ENCODE measurements around the gene POLE2.
"Not testable (repeated sequence)": the region's sequence is repeated elsewhere in the genome, so short reads cannot be mapped to it uniquely, and the experiment has no call there.

The POLE2 gene

DNA sequence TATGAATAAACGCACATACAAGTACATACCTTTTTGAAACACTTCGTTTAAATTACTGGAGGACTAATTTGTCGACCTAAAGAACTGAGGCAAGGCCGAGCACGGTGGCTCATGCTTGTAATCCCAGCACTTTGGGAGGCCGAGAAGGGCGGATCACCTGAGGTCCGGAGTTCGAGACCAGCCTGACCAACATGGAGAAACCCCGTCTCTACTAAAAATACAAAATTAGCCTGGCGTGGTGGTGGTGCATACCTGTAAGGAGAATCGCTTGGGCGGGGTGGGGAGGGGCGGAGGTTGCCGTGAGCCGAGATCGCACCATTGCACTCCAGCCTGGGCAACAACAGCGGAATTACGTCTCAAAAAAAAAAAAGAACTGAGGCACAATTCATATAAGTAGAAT is 68.7 kb downstream of the POLE2 start:
- FAIRE-seq = not testable (repeated sequence)

DNA sequence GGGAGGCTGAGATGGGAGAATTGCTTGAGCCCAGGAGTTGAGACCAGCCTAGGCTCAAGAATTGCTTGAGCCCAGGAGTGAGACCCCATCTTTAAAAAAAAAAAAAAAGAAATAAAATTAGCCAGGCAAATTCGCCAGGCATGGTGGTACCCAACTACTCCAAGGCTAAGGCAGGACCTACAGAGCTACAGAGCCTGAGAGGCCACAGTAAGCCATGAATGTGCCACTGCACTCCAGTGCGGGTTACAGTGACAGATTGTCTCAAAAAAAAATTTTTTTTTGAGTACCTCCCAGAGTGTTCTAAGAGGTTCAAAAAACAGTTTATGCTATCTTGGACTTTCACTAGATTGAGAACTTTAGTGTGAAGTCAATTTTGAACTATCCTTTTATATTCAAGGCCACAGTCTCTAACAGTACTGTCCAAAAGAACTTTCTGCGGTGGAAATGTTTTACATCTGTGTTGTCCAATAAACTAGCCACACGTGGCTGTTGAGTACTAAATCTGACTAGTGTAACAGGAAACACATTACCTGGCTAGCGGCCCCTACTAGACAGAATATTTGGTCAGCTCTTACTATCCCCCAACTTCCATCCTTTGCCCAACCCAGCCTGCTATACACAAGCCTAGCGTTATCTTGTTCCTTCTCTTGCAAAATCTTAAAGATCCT is 70.0 kb downstream of the POLE2 start:
- FAIRE-seq = no peak

DNA sequence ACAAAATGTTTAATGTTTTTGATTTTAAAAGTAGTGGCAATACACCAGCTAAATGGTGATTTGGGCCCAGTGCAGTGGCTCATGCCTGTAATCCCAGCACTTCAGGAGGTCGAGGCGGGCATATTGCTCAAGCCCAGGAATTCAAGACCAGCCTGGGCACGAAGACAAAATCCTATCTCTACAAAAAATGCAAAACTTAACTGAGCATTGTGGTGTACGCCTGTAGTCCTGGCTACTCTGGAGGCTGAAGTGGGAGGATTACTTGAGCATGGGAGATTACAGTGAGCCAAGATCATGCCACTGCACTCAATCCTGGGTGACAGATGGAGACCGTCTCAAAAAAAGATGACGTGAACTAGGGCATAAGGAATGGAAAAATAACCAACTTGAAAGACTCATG is 72.2 kb downstream of the POLE2 start:
- no peak for FAIRE-seq

DNA sequence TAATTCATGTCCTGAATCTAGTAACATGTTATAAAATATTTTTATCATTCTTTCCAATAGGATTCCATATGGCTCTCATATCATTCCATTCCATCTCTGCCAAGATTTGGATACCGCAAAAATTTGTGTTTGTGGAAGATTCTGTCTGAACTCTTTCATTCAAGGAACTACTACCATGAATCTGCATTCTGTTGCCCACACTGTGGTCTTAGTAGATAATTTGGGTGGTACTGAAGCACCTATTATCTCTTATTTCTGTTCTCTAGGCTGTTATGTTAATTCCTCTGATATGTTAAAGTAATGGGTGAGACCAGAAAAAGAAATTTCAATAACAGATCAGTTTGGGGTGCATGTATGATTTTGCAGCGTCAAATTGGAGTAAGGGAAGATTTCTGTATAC is 73.8 kb downstream of the POLE2 start:
- no peak for FAIRE-seq

DNA sequence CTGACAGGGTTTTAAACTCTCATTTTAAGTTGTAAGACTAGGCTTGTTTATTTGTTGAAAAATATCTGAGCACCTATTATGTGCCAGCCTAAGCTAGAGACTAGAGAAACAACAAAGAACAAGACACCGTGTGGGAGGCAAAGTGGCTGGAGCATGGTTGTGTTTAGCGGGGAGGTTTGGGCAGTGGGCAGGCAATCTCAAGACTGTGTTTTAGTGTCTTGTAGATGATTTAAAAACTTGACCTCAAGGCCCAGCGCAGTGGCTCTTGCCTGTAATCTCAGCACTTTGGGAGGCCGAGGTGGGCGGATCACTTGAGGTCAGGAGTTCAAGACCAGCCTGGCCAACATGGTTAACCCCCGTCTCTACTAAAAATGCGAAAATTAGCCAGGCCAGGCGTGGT is 75.3 kb downstream of the POLE2 start:
- FAIRE-seq = no peak

DNA sequence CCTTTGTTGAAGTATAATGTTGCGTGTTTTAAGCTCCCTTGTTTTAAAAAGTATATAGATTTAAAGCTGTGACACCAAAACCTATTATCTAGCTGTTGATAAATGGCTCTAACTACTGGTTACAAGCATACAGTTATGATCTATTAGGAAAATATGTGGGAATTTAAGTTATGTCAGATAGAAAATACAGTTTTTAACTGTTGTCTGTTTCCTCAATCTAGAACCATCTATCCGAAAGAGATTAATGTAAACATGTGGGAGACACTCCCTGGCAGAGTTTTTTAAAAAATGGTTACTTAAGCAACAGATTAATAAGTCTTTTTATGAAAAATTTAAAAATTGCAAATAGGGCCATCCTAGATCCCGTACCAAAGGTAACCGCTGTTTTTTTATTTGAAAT is 75.8 kb downstream of the POLE2 start:
- FAIRE-seq = no peak

DNA sequence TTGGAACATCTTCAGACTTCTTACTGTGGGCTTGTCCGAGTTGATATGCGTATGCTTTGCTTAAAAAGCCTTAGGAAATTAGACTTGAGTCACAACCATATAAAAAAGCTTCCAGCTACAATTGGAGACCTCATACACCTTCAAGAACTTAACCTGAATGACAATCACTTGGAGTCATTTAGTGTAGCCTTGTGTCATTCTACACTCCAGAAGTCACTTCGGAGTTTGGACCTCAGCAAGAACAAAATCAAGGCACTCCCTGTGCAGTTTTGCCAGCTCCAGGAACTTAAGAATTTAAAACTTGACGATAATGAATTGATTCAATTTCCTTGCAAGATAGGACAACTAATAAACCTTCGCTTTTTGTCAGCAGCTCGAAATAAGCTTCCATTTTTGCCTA is 80.4 kb downstream of the POLE2 start:
- FAIRE-seq = no peak

DNA sequence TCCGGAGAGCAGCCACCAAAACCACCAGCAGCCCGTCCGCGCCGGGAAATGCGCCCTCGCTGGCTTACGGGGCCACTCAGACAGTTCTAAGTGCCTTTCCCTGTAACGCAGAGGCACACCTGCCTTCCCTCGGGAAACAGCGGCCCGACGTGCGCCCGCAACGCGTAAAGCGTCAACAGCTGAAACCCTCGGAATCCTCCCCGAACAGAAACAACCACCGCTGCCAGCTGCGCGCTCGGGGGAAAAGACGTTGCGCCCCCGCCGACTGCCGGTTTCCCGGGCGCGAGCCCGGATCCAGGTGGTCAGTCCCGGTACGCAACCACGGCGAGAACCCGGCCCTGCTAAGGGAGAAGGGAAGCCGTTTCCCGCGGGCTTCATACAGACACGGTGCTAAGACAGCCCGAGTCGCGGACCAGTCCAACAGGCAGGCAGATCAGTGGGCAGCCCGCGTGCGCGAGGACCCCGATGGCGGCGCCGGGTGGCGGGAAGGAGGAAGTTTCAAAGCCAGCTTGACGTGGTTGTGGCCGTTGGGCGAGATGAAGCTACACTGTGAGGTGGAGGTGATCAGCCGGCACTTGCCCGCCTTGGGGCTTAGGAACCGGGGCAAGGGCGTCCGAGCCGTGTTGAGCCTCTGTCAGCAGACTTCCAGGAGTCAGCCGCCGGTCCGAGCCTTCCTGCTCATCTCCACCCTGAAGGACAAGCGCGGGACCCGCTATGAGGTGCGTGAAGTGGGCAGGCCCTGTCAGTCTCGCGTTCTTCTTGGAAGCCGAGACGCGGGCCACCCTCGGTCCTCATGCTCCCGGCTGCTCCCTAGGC is 89.3 kb downstream of the POLE2 start, which contains the start of gene LRR1:
LRR1 (plus strand) TSS at position 456 of the 816 bp plus-strand sequence; CDS start at position 537, 81 bp downstream.
- no peak for FAIRE-seq

DNA sequence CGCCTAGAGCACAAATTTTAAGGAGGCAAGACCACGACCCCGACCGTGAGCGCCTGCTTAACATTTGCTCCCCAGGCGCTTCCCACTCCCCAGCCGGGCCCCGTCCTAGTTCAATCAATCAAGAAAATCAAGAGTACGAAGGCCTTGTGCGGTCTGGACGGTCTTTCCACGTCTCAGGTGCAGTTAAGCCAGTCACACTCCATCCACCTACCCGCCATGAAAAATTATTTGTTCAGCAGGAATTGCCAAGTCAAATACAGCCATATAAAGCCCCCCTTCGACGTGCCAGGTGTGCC is 89.9 kb downstream of the POLE2 start:
- FAIRE-seq = no peak

DNA sequence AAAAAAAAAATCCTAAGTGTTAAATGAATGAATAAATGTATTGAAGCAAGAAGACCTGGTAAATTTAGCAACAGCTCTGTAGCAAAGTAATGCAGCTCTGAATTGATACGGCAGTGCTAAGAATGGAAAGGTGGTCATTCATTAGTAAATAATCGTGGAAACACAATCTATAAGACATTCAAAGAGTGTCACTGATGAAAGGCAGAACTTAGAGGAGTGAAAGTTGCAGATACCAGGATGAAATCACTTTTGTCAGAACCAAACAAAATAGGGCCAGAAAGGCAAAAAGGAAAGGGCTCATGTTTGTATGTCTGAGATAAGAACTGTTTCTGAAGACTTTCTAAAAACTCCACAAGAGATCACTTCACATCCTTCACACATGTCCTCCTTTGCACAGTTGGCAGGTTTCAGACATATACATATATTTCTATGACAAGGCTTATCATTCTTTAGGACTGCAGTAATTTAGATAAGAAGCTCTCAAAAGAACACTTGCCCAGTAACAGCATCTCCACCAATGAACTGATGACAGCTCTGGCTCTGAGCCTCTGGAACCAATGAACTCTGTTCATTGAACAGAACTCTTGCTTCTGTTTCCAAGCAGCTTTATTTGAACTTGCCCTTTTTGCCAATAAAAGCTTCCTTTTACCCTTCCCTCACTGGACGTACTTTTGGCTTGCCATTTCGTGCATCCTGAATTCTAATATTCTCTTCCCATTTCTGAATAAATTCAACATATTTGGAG is 93.5 kb downstream of the POLE2 start:
- no peak for FAIRE-seq

All from endometrium (tissue), 2 donors.